Skeletal muscle cell (primary cell): Measurements from ENCODE around the gene ZYG11B.
"Not testable (repeated sequence)": the region's sequence is repeated elsewhere in the genome, so short reads cannot be mapped to it uniquely, and the experiment has no call there.

ENCODE experiments used
- DNase-seq: peaks from one replicate; pipeline ENCODE4 v3.0.0-alpha.2; 2010; ENCODE audit warnings: low read depth
- H3K4me3 ChIP-seq: 2 replicates; pipeline ENCODE4 v1.5.1; 2011; ENCODE audit warnings: low read depth, mild to moderate bottlenecking, control low read depth, low read length, moderate library complexity

ZYG11B gene

DNA sequence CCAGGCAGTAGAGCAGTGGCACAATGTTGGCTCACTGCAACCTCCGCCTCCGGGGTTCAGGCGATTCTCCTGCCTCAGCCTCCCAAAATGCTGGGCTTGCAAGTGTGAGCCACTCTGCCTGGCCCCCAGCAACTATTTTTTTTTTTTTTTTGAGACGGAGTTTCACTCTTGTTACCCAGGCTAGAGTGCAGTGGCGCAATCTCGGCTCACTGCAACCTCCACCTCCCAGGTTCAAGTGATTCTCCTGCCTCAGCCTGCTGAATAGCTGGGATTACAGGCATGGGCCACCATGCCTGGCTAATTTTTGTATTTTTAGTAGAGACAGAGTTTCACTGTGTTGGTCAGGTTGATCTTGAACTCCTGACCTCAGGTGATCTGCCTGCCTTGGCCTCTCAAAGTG lies 23.9 kb downstream of the ZYG11B start:
- not testable (repeated sequence) for DNase-seq, H3K4me3 ChIP-seq

DNA sequence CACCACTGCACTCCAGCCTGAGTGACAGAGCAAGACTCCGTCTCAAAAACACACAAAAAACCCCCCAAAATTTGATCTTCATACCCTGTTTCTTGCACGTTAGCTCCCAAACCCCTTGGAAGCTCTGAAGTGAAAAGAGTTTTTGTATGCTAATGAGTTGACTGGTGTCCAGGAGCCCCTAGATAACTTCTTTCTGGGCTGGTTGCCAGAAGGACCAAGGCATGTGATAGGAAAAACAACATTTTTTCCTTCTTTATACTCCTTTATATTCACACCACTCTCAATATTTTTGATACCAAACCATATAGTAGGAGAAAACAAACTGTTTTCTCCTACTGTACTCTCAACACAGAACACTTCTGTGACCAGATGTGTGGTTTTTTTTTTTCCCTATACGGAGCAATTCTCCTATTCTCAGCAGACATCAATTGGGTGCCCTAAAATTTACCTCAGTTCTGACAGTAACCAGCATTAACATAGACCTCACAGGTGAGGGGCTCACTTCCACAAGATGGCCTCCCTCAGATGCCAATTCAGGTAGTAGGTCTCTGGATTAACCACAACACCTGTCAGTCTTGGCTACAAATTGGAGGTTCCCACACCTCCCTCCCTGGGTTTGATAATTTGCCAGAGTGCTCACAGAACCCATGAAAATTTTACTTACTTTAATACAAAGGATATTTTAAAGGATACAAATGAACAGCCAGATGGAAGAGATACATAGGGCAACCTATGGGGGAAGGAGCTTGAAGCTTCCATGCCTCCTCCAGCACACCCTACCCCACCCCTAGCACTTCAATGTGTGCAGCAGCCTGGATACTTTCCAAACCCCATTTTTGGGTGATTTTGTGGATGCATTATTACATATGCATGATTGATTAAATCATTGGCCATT lies 25.6 kb downstream of the ZYG11B start:
- no peak overlapping the region for H3K4me3 ChIP-seq

GRCh38 chr1:52752484-52752826 lies 26.2 kb downstream of the ZYG11B start:
- H3K4me3 ChIP-seq: no peak overlapping the region
- no peak for DNase-seq

More for the DNA sequence above, 25.6 kb downstream of the ZYG11B start:
- DNase-seq: no peak

- no peak overlapping the region for H3K4me3 ChIP-seq
- no peak for DNase-seq
These were observed 26.9 kb downstream of the ZYG11B start for GRCh38 chr1:52753169-52753568.

DNA sequence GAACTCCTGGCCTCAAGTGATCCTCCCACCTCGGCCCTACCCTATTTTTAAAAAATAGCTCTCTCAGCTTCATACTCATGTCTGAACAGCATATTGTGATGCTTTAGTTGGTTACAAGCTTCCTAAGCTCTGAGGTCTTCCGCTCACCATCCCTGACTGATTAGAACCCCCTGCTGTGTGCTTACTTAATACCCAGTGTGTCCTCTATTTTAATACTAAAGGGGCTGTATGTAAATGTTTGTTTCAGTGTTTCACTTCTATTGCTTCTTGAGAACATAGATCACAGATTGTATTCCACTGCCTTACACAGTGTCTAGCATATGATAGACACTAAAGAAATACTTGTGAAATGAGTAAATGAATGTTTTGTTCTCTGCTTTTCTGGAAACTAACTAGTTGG lies 29.8 kb downstream of the ZYG11B start:
- H3K4me3 ChIP-seq: no peak overlapping the region
- no peak for DNase-seq

- no peak for DNase-seq
- no peak overlapping the region for H3K4me3 ChIP-seq
These were observed 33.7 kb downstream of the ZYG11B start for GRCh38 chr1:52759908-52760307.

DNA sequence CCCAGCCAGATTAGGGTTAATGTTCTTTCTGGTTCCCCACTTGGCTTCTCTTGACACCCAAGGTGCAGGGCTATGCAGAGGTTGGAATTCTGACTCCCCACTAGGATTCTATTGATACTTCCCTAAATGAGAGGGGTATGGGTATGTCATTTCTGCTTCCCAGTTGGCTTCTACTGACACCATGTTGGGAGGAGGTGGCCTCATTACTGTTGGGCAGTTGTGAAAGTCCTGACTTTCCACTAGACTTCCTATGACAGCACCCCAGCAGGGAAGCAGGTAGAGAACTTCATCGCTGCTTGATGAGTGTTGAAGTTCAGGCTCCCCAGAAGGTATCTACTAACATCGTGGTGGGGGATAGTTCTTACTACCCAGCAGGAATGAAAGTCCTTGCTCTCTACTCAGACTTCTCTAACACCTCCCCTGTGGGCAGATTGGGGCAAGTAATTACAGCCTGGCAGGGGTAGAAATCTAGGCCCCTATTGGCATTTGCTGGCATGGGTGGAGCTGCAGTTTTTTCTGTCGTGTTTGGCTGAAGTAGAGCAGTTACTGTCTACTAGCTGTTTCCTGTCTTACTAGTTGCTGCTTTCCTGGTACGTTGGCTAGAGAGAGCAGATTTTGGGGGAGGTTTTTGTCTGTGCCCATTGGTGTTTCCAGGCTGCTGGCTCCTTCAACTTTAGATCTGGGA lies 41.5 kb downstream of the ZYG11B start:
- no peak overlapping the region for H3K4me3 ChIP-seq
- DNase-seq: no peak

DNA sequence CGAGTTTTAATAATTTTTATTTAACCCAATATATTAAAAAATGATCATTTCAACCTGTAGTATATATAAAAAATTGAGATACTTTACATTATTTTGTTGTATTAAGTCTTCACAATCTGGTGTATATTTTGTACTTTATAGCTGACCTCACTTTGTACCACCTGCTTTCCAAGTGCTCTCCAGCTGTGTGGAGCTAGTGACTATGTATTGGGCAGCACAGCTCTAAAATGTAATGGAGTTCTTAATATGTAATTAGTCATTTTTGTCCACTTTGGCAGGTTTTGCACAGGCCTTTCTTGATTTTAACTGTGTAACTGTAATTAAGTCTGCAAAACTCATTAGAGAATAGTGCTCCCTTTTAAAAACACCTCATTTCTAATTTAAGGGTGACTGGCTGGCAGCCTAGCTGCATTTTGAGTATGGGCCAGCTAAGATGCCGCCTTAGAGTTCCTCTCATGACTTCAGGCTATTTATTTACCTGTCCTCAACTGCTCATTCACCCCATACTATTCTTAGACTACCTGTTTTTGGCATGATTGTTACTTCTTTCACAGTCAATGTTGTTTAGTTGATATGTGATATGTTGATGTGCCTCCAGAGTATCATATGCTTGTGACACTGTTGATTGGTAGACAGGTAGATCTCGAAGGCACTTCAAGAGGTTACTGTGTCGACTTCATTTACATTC lies 43.2 kb downstream of the ZYG11B start:
- no peak overlapping the region for H3K4me3 ChIP-seq
- no peak for DNase-seq

DNA sequence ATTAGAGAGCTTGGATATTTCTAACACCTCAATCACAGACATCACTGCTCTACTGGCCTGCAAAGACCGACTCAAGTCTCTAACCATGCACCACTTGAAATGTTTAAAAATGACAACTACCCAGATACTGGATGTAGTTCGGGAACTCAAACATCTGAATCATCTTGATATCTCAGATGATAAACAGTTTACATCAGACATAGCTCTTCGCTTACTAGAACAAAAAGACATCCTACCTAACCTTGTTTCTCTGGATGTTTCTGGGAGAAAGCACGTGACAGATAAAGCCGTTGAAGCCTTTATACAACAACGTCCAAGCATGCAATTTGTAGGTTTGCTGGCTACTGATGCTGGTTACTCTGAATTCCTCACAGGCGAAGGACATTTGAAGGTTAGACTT lies 45.1 kb downstream of the ZYG11B start:
- no peak for DNase-seq

GRCh38 chr1:52786148-52786547 lies 59.9 kb downstream of the ZYG11B start:
- no peak for DNase-seq
- no peak overlapping the region for H3K4me3 ChIP-seq

More for the DNA sequence above, 45.1 kb downstream of the ZYG11B start:
- no peak overlapping the region for H3K4me3 ChIP-seq

GRCh38 chr1:52790429-52790828 lies 64.2 kb downstream of the ZYG11B start:
- DNase-seq, H3K4me3 ChIP-seq: not testable (repeated sequence)

- DNase-seq: no peak
- H3K4me3 ChIP-seq: no peak overlapping the region
These were observed 65.8 kb downstream of the ZYG11B start for GRCh38 chr1:52792036-52792435.

GRCh38 chr1:52793717-52794116 lies 67.5 kb downstream of the ZYG11B start:
- not testable (repeated sequence) for H3K4me3 ChIP-seq, DNase-seq

DNA sequence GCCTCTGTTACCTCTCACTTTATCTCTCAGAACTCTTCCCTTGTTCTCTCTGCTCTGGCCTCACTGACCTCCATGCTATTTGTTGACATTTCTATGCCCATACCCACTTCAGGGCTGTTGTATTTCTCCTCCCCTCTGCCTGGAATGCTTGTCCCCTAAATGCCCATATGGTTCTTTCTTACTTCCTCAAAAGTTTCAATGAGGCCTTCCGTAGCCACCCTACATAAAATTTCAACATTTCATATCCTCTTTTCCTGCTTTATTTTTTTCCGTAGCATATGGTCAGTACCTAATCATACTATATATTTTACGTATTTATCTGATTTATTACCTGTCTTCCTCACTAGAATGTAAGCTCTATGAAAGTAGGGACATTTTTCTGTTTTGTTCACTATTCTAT lies 69.2 kb downstream of the ZYG11B start:
- DNase-seq: no peak

GRCh38 chr1:52798331-52798730 lies 72.1 kb downstream of the ZYG11B start:
- DNase-seq: no peak
- no peak overlapping the region for H3K4me3 ChIP-seq

More for the DNA sequence above, 69.2 kb downstream of the ZYG11B start:
- no peak overlapping the region for H3K4me3 ChIP-seq

GRCh38 chr1:52801011-52801410 lies 74.8 kb downstream of the ZYG11B start:
- H3K4me3 ChIP-seq: no peak overlapping the region
- no peak for DNase-seq

DNA sequence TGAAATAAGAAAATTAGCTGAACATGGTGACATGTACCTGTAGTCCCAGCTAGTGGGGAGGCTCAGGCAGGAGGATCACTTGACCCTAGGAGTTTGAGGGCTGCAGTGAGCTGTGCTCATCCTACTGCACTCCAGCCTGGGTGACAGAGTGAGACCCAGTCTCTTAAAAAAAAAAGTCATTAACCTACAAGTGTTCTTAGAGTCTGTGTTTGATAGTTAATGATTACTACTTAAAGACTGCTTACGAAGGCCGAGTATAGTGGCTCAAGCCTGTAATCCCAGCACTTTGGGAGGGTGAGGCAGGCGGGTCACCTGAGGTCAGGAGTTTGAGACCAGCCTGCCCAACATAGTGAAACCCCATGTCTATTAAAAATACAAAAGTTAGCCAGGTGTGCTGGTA lies 77.8 kb downstream of the ZYG11B start:
- DNase-seq: not testable (repeated sequence)

DNA sequence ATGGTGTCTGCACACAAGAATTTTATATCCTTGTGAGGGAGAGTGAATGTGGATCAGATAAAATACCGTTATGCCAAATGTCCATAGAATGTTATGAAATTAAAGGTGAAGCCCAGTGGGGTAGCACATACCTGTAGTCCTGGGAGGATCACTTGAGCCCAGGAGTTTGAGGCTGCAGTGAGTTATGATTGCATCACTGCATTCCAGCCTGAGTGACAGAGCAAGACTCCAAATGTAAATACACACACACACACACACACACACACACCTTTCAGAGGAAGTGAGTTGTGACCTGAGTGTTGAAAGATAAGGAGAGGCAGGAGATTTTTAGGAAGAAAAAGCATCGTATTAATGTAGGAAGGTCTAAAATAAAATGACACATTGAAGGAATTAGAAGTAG lies 88.2 kb downstream of the ZYG11B start:
- no peak for DNase-seq
- H3K4me3 ChIP-seq: no peak overlapping the region

More for the DNA sequence above, 77.8 kb downstream of the ZYG11B start:
- H3K4me3 ChIP-seq: not testable (repeated sequence)

DNA sequence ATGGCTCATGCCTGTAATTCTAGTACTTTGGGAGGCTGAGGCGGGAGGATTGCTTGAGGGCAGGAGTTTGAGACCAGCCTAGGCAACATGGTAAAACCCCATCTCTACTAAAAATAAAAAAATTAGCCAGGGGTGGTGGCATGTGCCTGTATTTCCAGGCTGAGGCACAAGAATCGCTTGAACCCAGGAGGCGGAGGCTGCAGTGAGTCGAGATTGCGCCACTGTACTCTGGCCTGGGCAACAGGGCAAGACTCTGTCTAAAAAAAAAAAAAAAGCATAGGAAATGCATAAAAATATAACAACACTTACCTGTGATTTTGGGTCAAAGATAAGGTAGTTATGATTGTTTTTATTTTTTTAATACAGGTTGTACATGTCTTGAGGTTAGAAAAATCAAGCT lies 94.6 kb downstream of the ZYG11B start:
- not testable (repeated sequence) for DNase-seq, H3K4me3 ChIP-seq

GRCh38 chr1:52825868-52826267 lies 99.6 kb downstream of the ZYG11B start:
- no peak overlapping the region for H3K4me3 ChIP-seq
- DNase-seq: no peak
